Peyer's patch (tissue), 4 donors: ENCODE data around the gene RBPJ.

Experiments used
- CTCF ChIP-seq, 6 experiments: fragments of 450-650 bp in 4 of 6; fragments of 200-600 bp in 2 of 6; sonication (generic) in 1 of 6; IDR thresholded peaks; one replicate each; pipeline ENCODE4 v1.5.1; 2017 to 2019; ENCODE audit warnings: antibody characterized with exemption in 6 of 6, mild to moderate bottlenecking in 3 of 6, moderate library complexity in 1 of 6
- POLR2A ChIP-seq, 2 donors: fragments of 450-650 bp; IDR thresholded peaks; one replicate each; pipeline ENCODE4 v1.5.1; 2017; ENCODE audit warnings: antibody characterized with exemption in 2 of 2, mild to moderate bottlenecking in 2 of 2, moderate library complexity in 2 of 2

DNA sequence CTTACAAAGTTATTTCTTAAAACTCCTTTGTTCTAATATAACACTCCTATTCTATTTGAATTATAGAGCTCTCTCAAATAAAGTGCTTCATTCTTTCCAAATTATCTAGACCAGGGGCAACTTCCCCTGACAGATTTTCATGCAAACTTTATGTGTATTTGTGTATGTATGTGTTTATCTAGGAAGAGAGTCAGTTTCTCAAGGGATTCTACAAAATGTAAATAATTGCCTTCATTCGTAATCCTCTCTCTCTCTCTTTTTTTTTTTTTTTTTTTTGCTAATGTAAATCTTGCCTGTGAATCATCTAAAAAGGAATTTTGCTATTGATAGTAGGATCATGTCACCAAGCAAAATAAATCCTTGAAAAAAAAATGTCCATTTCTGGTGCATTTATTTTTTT lies 38.9 kb upstream of the RBPJ start:
- no peak for TF ChIP-seq CTCF (IDR thresholded peaks at IDR 0.05)
- no peak for TF ChIP-seq POLR2A (IDR thresholded peaks at IDR 0.05)
